ENCODE measurements around the gene LGALS1. TPM values are rescaled to one million over a fixed set of nuclear protein-coding genes. Genes with fewer than 3 reads are reported as not detected.

Gene LGALS1
- total RNA-seq = 100 to 1,000 TPM; 723 to 732 TPM

GRCh38 chr22:37674951-37675929, at the start of gene LGALS1:
Gene LGALS1 (plus strand): TSS chr22:37675636. CDS start chr22:37675703, 67 bp downstream.

GRCh38 chr22:37639070-37639760, 36.2 kb upstream of the LGALS1 start, which contains the start of gene SH3BP1:
Gene SH3BP1 (plus strand): TSS chr22:37639669. CDS start chr22:37639788, 119 bp downstream.

GRCh38 chr22:37658133-37659065, 17.0 kb upstream of the LGALS1 start, which contains the start of gene PDXP:
Gene PDXP (plus strand): TSS chr22:37658723. CDS start chr22:37658783, 60 bp downstream.

GRCh38 chr22:37686002-37686982, 10.9 kb downstream of the LGALS1 start, which contains the start of gene NOL12:
Gene NOL12 (plus strand): TSS chr22:37686343. CDS start chr22:37686393, 50 bp downstream.

GRCh38 chr22:37696657-37697537, 21.5 kb downstream of the LGALS1 start, which contains the start of gene TRIOBP:
Gene TRIOBP (plus strand): TSS chr22:37697048. CDS start chr22:37701366, 4,318 bp downstream.

Other genes with a start within 250 kb of the LGALS1 start
- gene ELFN2, start 248.2 kb upstream of the LGALS1 start, total RNA-seq = under 1 TPM; 0.28 to 0.53 TPM
- 100 to 1,000 TPM; 213 to 218 TPM for gene MFNG, start 189.3 kb upstream of the LGALS1 start, total RNA-seq
- not detected for gene CARD10, start 156.2 kb upstream of the LGALS1 start, total RNA-seq
- gene CDC42EP1, start 115.2 kb upstream of the LGALS1 start, total RNA-seq = under 1 TPM in 1 of 2 experiments, not detected in 1; 0.22 TPM
- not detected for gene LGALS2, start 95.5 kb upstream of the LGALS1 start, total RNA-seq
- gene GGA1, start 66.8 kb upstream of the LGALS1 start, total RNA-seq = 10 to 100 TPM; 59.8 to 61.1 TPM
- gene SH3BP1, start 36.0 kb upstream of the LGALS1 start, total RNA-seq = 100 to 1,000 TPM; 141 to 146 TPM
- gene PDXP, start 16.9 kb upstream of the LGALS1 start, total RNA-seq = 10 to 100 TPM; 19.3 to 20.4 TPM
- 10 to 100 TPM; 40.8 to 44.2 TPM for gene NOL12, start 10.7 kb downstream of the LGALS1 start, total RNA-seq
- gene TRIOBP, start 21.4 kb downstream of the LGALS1 start, total RNA-seq = 10 to 100 TPM; 38.4 to 39.6 TPM
- 10 to 100 TPM; 12.3 to 13.0 TPM for gene GCAT, start 132.3 kb downstream of the LGALS1 start, total RNA-seq
- gene GALR3, start 147.7 kb downstream of the LGALS1 start, total RNA-seq = not detected
- gene ANKRD54, start 168.7 kb downstream of the LGALS1 start, total RNA-seq = 10 to 100 TPM; 19.3 to 19.5 TPM
- gene EIF3L, start 173.8 kb downstream of the LGALS1 start, total RNA-seq = 100 to 1,000 TPM; 740 to 742 TPM
- gene MICALL1, start 230.7 kb downstream of the LGALS1 start, total RNA-seq = 10 to 100 TPM; 31.6 to 36.1 TPM